OCI-LY1 (cell line): Measurements from ENCODE around the gene ACMSD.

ENCODE experiments used
- H2AFZ ChIP-seq: fragments of 200-600 bp; sonication (generic), shearing (Covaris generic); 2 replicates; pipeline ENCODE4 v1.6.0; 2014; ENCODE audit warnings: antibody characterized with exemption, mild to moderate bottlenecking, low read length
- H3F3A ChIP-seq: fragments of 200-600 bp; sonication (generic), shearing (Covaris generic); 2 replicates; pipeline ENCODE4 v1.6.0; 2014; ENCODE audit warnings: mild to moderate bottlenecking, antibody characterized with exemption, low read length, moderate library complexity; ENCODE audit not compliant: insufficient read depth
- H3K27ac ChIP-seq: fragments of 200-600 bp; sonication (generic); 2 replicates; pipeline ENCODE4 v1.5.1; 2014; ENCODE audit warnings: low read length, mixed run types, mild to moderate bottlenecking, low read depth; ENCODE audit not compliant: poor library complexity, severe bottlenecking
- H3K27me3 ChIP-seq: fragments of 200-600 bp; sonication (generic); 2 replicates; pipeline ENCODE4 v1.6.0; 2014; ENCODE audit warnings: antibody characterized with exemption, mild to moderate bottlenecking, low read length, moderate library complexity; ENCODE audit not compliant: insufficient read depth
- H3K36me3 ChIP-seq: fragments of 200-600 bp; sonication (generic); 2 replicates; pipeline ENCODE4 v1.6.1; 2014; ENCODE audit warnings: mild to moderate bottlenecking, antibody characterized with exemption, low read length, moderate library complexity, mixed read lengths; ENCODE audit not compliant: insufficient read depth
- H3K4me1 ChIP-seq: fragments of 200-600 bp; sonication (generic); 2 replicates; pipeline ENCODE4 v1.5.1; 2014; ENCODE audit warnings: mild to moderate bottlenecking, low read length, moderate library complexity; ENCODE audit not compliant: insufficient read depth, severe bottlenecking
- H3K4me2 ChIP-seq: fragments of 200-600 bp; sonication (generic), shearing (Covaris generic); 2 replicates; pipeline ENCODE4 v1.6.1; 2014; ENCODE audit warnings: low read length
- H3K4me3 ChIP-seq: fragments of 200-600 bp; sonication (generic); 2 replicates; pipeline ENCODE4 v1.5.1; 2014; ENCODE audit warnings: low read length, low read depth, mild to moderate bottlenecking, mixed read lengths; ENCODE audit not compliant: poor library complexity, severe bottlenecking
- H3K79me2 ChIP-seq: fragments of 200-600 bp; shearing (Covaris generic); 2 replicates; pipeline ENCODE4 v1.6.1; 2016; ENCODE audit warnings: mixed run types, low read length, mixed read lengths; ENCODE audit not compliant: insufficient read depth
- H3K9ac ChIP-seq: fragments of 200-600 bp; sonication (generic), shearing (Covaris generic); 2 replicates; pipeline ENCODE4 v1.6.1; 2014; ENCODE audit warnings: mild to moderate bottlenecking, low read length, mixed read lengths
- H3K9me2 ChIP-seq: fragments of 200-600 bp; sonication (generic), shearing (Covaris generic); 2 replicates; pipeline ENCODE4 v1.6.1; 2014; ENCODE audit warnings: low read depth, mild to moderate bottlenecking, low read length, mixed read lengths
- H3K9me3 ChIP-seq: fragments of 200-600 bp; shearing (Covaris generic); 2 replicates; pipeline ENCODE4 v1.6.1; 2014; ENCODE audit warnings: low read length, mixed read lengths
- H4K20me1 ChIP-seq: fragments of 200-600 bp; sonication (generic), shearing (Covaris generic); 2 replicates; pipeline ENCODE4 v1.6.0; 2016; ENCODE audit warnings: mild to moderate bottlenecking, low read length; ENCODE audit not compliant: insufficient read depth
- EZH2 ChIP-seq: fragments of 200-600 bp; sonication (generic), shearing (Covaris generic); IDR thresholded peaks from 2 replicates; pipeline ENCODE4 v1.8.0; 2017; ENCODE audit warnings: borderline replicate concordance, mixed run types, mild to moderate bottlenecking, antibody characterized with exemption, low read length, moderate library complexity, mixed read lengths
- TF ChIP-seq, protein P1 (sequence below): fragments of 200-600 bp; sonication (generic), shearing (Covaris generic); IDR thresholded peaks from 2 replicates; pipeline ENCODE4 v1.5.1; 2017; ENCODE audit warnings: mild to moderate bottlenecking, antibody characterized with exemption, low read length, moderate library complexity, mixed read lengths

Gene ACMSD

DNA sequence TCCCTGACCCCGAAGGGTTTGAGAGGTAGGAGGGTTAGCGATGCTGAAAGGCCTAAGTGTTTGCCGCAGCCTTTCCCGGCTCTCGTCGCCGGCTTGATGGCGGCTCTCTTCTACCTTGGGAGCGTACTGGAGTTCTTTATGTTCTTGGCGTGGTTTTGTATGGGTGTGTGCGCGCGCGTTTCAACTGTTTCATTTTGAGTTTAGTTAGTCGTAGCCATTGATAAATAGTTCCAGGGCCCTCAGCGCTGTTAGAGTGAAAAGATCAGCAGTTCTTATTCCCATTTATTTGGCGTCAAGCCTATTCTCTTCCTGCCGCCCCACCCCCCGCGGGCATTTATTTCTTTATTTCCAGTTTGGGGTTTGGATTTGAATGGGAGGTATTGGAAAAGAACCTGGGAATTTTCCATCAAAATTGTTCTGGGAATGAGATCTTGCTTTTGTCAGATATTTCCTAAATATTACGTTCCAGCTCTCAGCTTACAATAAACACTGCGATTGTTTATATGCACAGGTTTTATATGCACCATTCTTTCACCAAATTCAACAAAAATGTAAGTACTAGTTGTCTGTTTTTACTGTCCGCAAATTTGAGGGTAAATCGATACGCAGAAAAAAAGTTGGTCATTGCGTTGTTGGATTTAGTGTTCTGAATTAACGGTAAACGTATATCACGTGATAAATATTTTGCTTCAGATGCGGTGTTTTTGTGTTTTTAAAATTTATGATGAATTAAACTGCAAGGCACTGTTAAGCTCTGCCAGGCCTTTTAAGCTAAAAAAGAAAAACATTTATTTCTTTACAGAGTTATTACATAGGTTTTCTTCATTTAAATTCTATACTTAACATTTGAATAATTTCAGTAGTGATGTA lies 81.2 kb downstream of the ACMSD start:
- peak overlapping the region; percentile 94 for H3K9ac ChIP-seq
- peak overlapping the region; percentile 87 for H3K4me3 ChIP-seq
- H3F3A ChIP-seq, result no peaks in the 10 kb centered on the region
- TF ChIP-seq, protein P1, sequence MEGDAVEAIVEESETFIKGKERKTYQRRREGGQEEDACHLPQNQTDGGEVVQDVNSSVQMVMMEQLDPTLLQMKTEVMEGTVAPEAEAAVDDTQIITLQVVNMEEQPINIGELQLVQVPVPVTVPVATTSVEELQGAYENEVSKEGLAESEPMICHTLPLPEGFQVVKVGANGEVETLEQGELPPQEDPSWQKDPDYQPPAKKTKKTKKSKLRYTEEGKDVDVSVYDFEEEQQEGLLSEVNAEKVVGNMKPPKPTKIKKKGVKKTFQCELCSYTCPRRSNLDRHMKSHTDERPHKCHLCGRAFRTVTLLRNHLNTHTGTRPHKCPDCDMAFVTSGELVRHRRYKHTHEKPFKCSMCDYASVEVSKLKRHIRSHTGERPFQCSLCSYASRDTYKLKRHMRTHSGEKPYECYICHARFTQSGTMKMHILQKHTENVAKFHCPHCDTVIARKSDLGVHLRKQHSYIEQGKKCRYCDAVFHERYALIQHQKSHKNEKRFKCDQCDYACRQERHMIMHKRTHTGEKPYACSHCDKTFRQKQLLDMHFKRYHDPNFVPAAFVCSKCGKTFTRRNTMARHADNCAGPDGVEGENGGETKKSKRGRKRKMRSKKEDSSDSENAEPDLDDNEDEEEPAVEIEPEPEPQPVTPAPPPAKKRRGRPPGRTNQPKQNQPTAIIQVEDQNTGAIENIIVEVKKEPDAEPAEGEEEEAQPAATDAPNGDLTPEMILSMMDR, result no peak
- 0 out of 2 replicates have a peak, but pooled peaks cover 7% of the 10 kb centered on the region for H4K20me1 ChIP-seq
- H3K9me2 ChIP-seq, result no peaks in the 10 kb centered on the region
- peak overlapping the region; percentile 80 for H3K4me2 ChIP-seq
- peaks cover 30% of the 10 kb centered on the region for H3K4me1 ChIP-seq
- H3K36me3 ChIP-seq, result peaks cover 44% of the 10 kb centered on the region
- no peaks in the 10 kb centered on the region for H3K9me3 ChIP-seq
- no peaks in the 10 kb centered on the region for H3K27me3 ChIP-seq
- peak overlapping the region; percentile 95 for H3K27ac ChIP-seq
- peaks cover 57% of the 10 kb centered on the region for H3K79me2 ChIP-seq
- H2AFZ ChIP-seq, result no peak overlapping the region

DNA sequence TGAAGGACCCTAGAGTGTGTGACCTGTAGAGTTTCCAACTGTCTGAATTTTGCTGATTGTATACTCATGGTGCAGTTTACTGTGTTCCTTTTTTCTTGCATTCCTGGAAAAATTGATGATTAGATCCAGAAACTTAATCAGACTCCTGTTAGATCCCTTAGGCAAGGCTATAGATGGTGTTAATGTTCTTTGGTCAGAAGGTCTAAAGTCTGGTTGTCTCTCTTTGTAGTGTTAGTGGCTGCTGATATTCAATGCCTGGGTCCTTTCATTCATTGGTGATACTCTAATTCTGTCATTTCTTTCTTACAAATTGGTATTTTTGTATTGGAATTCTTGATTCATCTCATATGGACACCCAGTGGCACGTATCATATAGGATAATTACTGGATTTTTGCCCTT lies 86.5 kb downstream of the ACMSD start:
- Histone ChIP-seq H4K20me1 (0 out of 2 replicates have a peak, but pooled peaks cover 5% of the 10 kb centered on the region), H3K4me2 (no peak overlapping the region), H2AFZ (no peak overlapping the region), H3K27me3 (no peaks in the 10 kb centered on the region), H3K9ac (no peak overlapping the region), H3K36me3 (peaks cover 78% of the 10 kb centered on the region), H3K9me2 (no peaks in the 10 kb centered on the region), H3K4me1 (peaks cover 20% of the 10 kb centered on the region), H3K27ac (no peak overlapping the region), H3K79me2 (peaks cover 99% of the 10 kb centered on the region), H3K4me3 (no peak overlapping the region), H3K9me3 (no peaks in the 10 kb centered on the region), H3F3A (no peaks in the 10 kb centered on the region)
- TF ChIP-seq, protein P1, result no peak
- TF ChIP-seq EZH2, result no peak

DNA sequence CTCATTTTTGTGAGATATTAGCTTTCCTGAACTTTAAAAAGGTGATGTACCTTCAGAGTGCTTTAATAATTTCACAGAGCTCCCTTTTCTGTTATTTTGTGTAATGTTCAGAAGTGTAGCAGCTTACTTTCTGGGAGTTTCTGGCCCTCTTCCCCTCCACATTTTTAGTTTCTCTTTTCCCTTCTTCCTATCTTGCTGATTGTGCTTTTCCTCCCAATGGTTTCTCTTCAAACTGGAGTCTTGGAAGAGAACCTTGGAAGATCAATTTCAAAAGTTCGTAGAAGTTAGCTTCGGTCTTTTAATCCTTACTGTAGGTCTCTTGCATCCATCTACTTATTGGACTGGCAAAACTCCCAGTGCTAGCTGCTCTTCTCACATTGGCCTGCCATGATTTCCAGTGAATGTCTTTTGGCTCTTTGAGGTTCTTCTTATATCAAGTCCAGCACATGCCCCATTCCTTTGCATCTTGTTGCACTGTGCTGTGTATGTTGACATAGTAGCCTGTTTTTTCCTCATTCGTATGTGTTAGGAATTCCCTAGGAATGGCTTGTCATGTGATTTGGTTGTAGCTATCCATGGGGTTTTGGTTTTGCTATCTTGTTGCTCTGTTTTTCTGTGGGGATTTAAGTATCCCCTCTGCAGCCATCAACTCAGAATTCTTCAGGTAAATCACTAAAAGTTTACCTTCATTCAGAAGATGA lies 88.0 kb downstream of the ACMSD start:
- TF ChIP-seq, protein P1, result no peak
- TF ChIP-seq EZH2, result no peak
- H3K4me1 ChIP-seq, result peaks cover 6% of the 10 kb centered on the region

More for the DNA sequence above, 88.0 kb downstream of the ACMSD start:
- no peaks in the 10 kb centered on the region for H3F3A ChIP-seq
- H3K9ac ChIP-seq, result no peak overlapping the region
- no peak overlapping the region for H3K4me3 ChIP-seq
- H3K27ac ChIP-seq, result no peak overlapping the region
- H4K20me1 ChIP-seq, result no peaks in the 10 kb centered on the region
- H3K27me3 ChIP-seq, result no peaks in the 10 kb centered on the region
- H3K9me2 ChIP-seq, result no peaks in the 10 kb centered on the region
- H3K36me3 ChIP-seq, result peaks cover 75% of the 10 kb centered on the region
- no peak overlapping the region for H3K4me2 ChIP-seq
- H3K9me3 ChIP-seq, result no peaks in the 10 kb centered on the region
- H2AFZ ChIP-seq, result no peak overlapping the region
- H3K79me2 ChIP-seq, result peaks cover 99% of the 10 kb centered on the region
